ENCODE data around the gene MRPS6. TPM values are rescaled to one million over a fixed set of nuclear protein-coding genes. Genes with fewer than 3 reads are reported as not detected.

The MRPS6 gene
- total RNA-seq, 4 donors from 2014 or later, result 25.4 to 28.0 (median 26.1) TPM

- DNase-seq (ENCODE audit: low spot score) (no peak), ATAC-seq (ENCODE audit: low FRiP score) (no peak)
- no peak for TF ChIP-seq CTCF (IDR thresholded peaks at IDR 0.05)
Measured at GRCh38 chr21:34076835-34077234, 3.5 kb downstream of the MRPS6 start.

- no peak for ATAC-seq (ENCODE audit: low FRiP score)
- DNase-seq (ENCODE audit: low spot score), result no peak
- TF ChIP-seq CTCF (IDR thresholded peaks at IDR 0.05), result no peak
Measured at GRCh38 chr21:34077888-34078287, 4.5 kb downstream of the MRPS6 start.

GRCh38 chr21:34078915-34079314, 5.5 kb downstream of the MRPS6 start:
- no peak for ATAC-seq (ENCODE audit: low FRiP score)
- DNase-seq (ENCODE audit: low spot score), result no peak
- no peak for TF ChIP-seq CTCF (IDR thresholded peaks at IDR 0.05)

GRCh38 chr21:34080710-34081109, 7.3 kb downstream of the MRPS6 start:
- no peak for DNase-seq (ENCODE audit: low spot score)

GRCh38 chr21:34082769-34083168, 9.4 kb downstream of the MRPS6 start:
- DNase-seq (ENCODE audit: low spot score) (no peak), ATAC-seq (ENCODE audit: low FRiP score) (no peak)
- no peak for TF ChIP-seq CTCF (IDR thresholded peaks at IDR 0.05)

More at GRCh38 chr21:34080710-34081109, 7.3 kb downstream of the MRPS6 start:
- no peak for ATAC-seq (ENCODE audit: low FRiP score)
- no peak for TF ChIP-seq CTCF (IDR thresholded peaks at IDR 0.05)

- no peak for TF ChIP-seq CTCF (IDR thresholded peaks at IDR 0.05)
- DNase-seq (ENCODE audit: low spot score) (no peak), ATAC-seq (ENCODE audit: low FRiP score) (no peak)
Measured at GRCh38 chr21:34083357-34083756, 10.0 kb downstream of the MRPS6 start.

GRCh38 chr21:34085129-34085528, 11.8 kb downstream of the MRPS6 start:
- no peak for TF ChIP-seq CTCF (IDR thresholded peaks at IDR 0.05)
- ATAC-seq (ENCODE audit: low FRiP score) (no peak), DNase-seq (ENCODE audit: low spot score) (no peak)
